HG03139 (cell line): ENCODE measurements around the gene ARV1.
"Not testable (repeated sequence)": the region's sequence is repeated elsewhere in the genome, so short reads cannot be mapped to it uniquely, and the experiment has no call there.

Experiments used
- ATAC-seq: cut with Tn5 transposase; IDR thresholded peaks from one replicate; pipeline ENCODE4 v1.9.1; 2021; ENCODE audit not compliant: unreplicated experiment

The ARV1 gene

DNA sequence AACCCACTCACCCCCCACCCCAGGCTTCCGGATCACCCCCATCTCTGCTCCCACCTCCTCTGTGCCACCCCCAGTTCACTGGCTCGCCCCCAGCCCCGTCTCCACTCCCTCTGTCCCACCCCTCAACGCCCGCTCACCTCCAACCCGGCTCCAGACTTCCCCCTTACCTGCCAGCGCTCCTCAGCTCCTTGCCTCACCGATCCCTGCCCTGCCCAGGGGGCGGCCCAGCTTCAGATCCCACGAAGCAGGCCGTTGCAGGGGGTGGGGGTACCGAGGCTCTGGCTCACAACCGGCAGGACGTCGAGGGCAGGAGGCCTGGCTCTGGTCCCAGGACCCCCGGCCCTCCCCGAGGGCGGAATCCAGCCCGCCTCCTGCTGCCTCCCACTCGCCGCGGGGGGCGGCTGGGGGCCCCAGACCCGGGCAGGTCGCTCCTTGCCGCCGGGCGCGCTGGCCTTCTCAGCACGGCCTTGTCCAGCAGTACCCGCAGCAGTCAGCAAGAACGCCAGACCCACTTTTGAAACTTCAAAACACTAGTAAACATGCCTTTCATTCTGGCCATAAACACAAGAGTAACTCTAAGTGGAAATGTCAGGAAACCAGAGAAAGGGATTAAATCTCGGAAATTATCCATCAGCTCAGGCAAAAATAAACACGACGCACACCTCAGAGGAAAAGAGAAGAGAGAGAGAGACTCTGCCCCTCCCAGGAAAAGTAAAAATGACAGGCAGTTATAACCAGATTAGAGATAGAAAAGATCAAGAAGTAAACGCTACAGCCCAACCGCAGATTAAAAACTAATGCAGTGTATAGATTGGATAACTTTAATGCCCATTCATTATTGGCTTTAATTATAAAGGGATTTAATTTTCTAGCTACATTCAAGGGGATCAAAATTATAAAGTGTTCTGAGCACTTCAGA is 62.2 kb downstream of the ARV1 start:
- no peak for ATAC-seq

DNA sequence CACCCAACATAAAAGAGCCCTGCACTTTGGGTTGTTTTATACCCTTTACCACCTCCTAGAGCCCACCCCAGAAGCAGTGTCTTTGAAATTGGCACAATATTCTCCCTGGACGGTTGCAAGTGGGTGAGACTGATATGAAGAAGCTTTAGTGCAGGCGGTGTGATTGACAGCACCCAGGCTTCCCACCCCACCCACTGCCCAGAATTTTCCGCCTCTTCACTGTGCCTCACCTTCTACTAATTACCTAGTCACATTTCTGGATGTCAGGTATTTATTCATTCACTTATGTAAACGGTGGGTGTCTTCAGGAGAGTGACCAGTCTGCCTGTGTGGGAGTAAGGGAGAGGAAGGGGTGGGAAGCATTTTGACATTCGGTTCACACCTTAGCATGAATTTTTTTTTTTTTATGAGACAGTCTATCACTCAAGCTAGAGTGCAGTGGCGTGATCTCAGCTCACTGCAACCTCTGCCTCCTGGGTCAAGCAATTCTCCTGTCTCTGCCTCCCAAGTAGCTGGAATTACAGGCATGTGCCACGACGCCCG is 62.9 kb downstream of the ARV1 start:
- no peak for ATAC-seq

DNA sequence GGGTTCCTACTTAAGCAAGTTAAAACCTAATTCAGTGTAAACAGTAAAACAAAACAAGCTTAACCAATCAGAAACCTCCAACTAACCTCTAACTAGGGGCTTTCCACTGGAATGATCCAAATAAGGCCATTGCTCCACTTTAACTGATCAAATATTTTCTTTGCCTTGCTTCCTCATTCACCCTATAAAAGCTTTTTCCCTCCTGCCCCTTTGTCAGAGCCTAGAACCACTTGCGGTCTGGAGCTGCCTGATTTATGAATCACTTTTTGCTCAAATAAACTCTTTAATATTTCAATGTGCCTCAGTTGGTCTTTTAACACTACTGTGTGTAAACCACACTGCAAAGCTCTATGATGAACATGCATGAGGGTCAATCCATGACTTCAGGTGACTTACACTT is 65.7 kb downstream of the ARV1 start:
- ATAC-seq = no peak

DNA sequence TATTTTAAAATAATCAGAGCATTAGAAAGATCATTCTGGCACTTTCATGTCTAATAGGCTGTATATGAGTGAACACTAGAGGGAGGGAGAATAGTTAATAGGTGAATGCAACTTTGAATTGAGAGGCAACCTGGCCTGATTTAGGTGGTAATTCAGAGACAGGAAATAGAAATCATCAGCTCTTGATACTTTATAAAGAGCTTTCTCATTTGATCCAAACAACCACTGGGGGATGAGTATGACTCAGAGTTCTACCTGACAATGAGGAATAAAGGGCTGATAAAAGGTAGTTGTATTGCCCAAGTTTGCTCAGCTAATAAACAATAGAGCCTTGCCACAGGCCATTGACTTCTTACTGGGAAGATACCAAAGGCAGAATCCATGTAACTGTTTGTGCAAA is 66.4 kb downstream of the ARV1 start:
- ATAC-seq = no peak

DNA sequence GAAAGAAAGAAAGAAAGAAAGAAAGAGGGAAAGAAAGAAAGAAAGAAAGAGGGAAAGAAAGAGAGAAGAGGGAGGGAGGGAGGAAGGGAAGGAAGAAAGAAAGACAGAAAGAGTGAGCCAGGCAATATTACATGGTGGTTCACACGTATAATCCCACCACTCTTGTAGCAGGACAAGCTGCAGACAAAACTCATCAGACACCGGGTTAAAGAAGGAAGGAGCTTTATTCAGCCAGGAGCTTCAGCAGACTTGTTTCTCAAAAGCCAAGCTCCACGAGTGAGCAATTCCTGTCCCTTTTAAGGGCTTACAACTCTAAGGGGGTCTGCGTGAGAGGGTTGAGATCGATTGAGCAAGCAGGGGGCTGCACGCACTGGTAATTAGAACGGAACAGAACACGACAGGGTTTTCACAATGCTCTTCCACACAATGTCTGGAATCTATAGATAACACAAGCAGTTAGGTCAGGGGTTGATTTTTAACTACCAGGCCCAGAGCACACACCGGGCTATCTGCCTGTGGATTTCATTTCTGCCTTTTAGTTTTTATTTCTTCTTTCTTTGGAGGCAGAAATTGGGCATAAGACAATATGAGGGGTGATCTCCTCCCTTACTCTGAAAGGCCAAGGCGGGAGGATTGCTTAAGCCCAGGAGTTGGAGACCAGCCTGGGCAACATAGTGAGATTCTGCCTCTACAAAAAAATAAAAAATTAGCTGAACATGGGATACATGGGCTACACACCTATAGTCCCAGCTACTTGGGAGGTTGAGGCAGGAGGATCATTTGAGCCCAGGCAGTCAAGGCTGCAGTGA is 67.2 kb downstream of the ARV1 start:
- not testable (repeated sequence) for ATAC-seq

DNA sequence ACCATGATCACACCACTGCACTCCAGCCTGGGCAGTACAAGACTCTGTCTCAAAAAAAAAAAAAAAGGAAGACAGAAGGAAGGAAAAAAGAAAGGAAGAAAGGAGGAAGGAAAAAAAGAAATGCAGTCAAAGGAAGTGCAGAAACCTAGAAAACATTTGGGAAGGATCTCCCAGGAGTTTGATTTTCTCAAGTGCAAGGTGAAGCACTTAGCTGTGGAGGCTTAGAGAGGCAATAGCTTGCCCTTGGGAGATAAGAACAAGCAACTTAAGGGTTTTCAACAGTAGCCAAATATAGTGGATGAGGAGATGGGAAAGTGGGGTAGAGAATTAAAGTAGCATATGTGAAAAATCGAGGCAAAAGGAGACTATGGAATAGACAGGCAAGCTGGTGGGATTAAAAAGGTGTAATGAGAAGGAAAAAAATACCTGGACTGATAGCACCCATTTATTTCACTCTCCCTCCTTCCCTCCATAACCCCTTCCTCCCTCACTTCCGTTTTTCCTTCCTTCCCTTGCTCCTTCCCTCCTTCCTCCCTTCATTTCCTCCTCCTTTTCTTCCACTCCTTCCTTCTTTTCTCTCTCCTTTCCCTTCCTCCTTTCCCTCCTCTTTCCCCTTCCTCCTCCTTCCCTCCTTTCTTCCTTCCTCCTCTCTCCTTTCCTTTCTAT is 68.0 kb downstream of the ARV1 start:
- ATAC-seq = no peak

DNA sequence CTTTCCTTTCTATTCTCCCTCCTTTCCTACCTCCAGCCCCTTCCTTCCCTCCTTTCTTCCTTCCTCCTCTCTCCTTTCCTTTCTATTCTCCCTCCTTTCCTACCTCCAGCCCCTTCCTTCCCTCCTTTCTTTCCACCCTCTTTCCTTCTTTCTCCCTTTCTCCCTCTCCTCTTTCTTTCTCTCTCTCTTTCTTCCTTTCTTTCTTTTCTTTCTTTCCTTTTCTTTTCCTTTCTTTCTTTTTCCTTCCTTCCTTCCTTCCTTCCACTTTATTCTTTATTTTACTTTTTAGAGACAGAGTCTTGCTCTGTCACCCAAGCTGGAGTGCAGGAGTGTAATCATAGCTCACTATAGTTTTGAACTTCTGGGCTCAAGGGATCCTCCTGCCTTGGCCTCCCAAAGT is 68.6 kb downstream of the ARV1 start:
- ATAC-seq = not testable (repeated sequence)

DNA sequence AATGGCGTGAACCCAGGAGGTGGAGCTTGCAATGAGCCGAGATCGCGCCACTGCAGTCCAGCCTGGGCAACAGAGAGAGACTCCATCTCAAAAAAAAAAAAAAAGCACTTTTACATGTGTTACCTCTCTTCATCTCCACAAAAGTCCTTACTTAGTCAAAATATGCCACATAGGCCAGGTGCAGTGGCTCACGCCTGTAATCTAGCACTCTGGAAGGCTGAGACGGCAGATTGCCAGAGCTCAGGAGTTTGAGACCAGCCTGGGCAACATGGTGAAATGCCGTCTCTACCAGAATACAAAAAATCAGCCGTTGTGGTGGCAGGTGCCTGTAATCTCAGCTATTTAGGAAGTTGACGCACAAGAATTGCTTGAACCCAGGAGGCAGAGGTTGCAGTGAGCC is 69.5 kb downstream of the ARV1 start:
- not testable (repeated sequence) for ATAC-seq

DNA sequence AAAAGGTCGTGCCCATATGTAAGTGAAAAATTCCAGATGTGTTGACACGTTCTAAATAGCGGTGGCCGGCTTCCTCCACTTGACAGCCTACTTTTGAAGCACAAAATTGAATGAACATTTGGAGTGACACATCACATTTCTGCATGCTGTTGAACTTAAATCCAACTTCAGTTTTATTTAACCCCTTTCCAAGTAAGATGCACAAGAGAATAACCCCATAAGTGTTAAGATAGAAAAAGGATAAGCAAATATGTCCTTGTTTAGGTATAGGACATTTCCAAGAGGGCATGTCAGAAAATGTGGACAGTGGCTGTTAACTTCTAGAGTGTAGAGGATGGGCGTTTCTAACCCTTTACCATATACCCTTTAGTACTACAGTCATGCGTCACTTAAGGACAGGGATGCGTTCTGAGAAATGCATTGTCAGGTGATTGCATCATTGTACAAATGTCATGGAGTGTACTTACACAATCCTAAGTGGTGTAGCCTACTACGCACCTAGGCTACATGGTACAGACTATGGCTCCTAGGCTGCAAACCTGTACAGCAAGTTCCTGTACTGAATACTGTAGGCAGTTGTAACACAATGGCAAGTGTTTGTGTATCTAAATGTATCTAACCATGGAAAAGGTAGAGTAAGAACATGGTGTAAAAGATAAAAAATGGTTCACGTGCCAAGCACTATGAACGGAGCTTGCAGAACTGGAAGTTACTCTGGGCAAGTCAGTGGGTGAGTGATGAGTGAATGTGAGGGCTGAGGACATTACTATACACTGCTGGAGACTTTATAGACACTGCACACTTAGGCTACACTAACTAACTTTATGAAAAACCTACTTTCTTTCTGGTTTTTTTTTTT is 70.5 kb downstream of the ARV1 start:
- ATAC-seq = no peak
